Mesendoderm (in vitro differentiated cells): ENCODE measurements around the gene DIPK1C.
A peak's percentile ranks its signal among the peaks of the same experiment; 100 is the strongest.

Source experiments
- DNase-seq: peaks from one replicate; pipeline ENCODE4 v3.0.0; 2013
- H2AK5ac ChIP-seq: 2 replicates; pipeline ENCODE4 v1.6.1; 2013; ENCODE audit warnings: low read length, inconsistent platforms
- H2BK120ac ChIP-seq: 2 replicates; pipeline ENCODE4 v1.6.1; 2013; ENCODE audit warnings: low read depth, mild to moderate bottlenecking, low read length, moderate library complexity, mixed read lengths
- H2BK15ac ChIP-seq: replicated peaks from 2 replicates; pipeline ENCODE4 v1.6.1; 2013; ENCODE audit warnings: low read depth, mild to moderate bottlenecking, moderate library complexity
- H2BK5ac ChIP-seq: 2 replicates; pipeline ENCODE4 v1.6.1; 2013; ENCODE audit warnings: low read length, inconsistent platforms
- H3K18ac ChIP-seq: 2 replicates; pipeline ENCODE4 v1.6.1; 2013; ENCODE audit warnings: mild to moderate bottlenecking, low read length, mixed read lengths
- H3K23ac ChIP-seq: one replicate; pipeline ENCODE4 v1.6.1; 2013; ENCODE audit warnings: low read length
- H3K27ac ChIP-seq: 2 replicates; pipeline ENCODE4 v1.5.1; 2013; ENCODE audit warnings: low read depth, mild to moderate bottlenecking, inconsistent platforms, low read length, moderate library complexity
- H3K27me3 ChIP-seq: 2 replicates; pipeline ENCODE4 v1.6.1; 2013; ENCODE audit warnings: low read length, control low read depth, mild to moderate bottlenecking, inconsistent platforms; ENCODE audit not compliant: insufficient read depth, poor library complexity
- H3K36me3 ChIP-seq: 2 replicates; pipeline ENCODE4 v1.6.1; 2013; ENCODE audit warnings: low read length, inconsistent platforms; ENCODE audit not compliant: control insufficient read depth, insufficient read depth
- H3K4ac ChIP-seq: one replicate; pipeline ENCODE4 v1.6.1; 2013; ENCODE audit warnings: low read depth, mild to moderate bottlenecking, low read length, moderate library complexity
- H3K4me1 ChIP-seq: 2 replicates; pipeline ENCODE4 v1.6.1; 2013; ENCODE audit warnings: low read depth, low read length, inconsistent platforms; ENCODE audit not compliant: control insufficient read depth
- H3K4me2 ChIP-seq: 2 replicates; pipeline ENCODE4 v1.6.1; 2013; ENCODE audit warnings: low read length
- H3K4me3 ChIP-seq: 2 replicates; pipeline ENCODE4 v1.5.1; 2013; ENCODE audit warnings: mild to moderate bottlenecking, low read length
- H3K56ac ChIP-seq: one replicate; pipeline ENCODE4 v1.6.1; 2013; ENCODE audit warnings: low read length
- H3K79me1 ChIP-seq: 2 replicates; pipeline ENCODE4 v1.6.1; 2013; ENCODE audit warnings: low read length, inconsistent platforms
- H3K79me2 ChIP-seq: 2 replicates; pipeline ENCODE4 v1.6.1; 2013; ENCODE audit warnings: mild to moderate bottlenecking, low read length; ENCODE audit not compliant: control insufficient read depth, insufficient read depth
- H3K9ac ChIP-seq: 2 replicates; pipeline ENCODE4 v1.6.1; 2013; ENCODE audit warnings: low read length, inconsistent platforms
- H4K5ac ChIP-seq: one replicate; pipeline ENCODE4 v1.6.1; 2013; ENCODE audit warnings: low read length
- H4K8ac ChIP-seq: one replicate; pipeline ENCODE4 v1.6.1; 2013; ENCODE audit warnings: low read depth, mild to moderate bottlenecking, control low read depth, low read length, moderate library complexity
- WGBS: extraction: QIAGEN DNeasy Blood & Tissue Kit; methylation state at CpG from one replicate; pipeline ENCODE4 v1.1.7; 2013; ENCODE audit warnings: low lambda C conversion rate, missing lambda C conversion rate; ENCODE audit not compliant: insufficient coverage; ENCODE audit errors: extremely low coverage; 5-methylcytosine and 5-hydroxymethylcytosine counted together

DIPK1C gene

GRCh38 chr18:74480149-74480651, 23.1 kb upstream of the DIPK1C start:
- no peak for DNase-seq
- no peak overlapping the region for H3K4ac ChIP-seq
- no peaks in the 10 kb centered on the region for H3K79me2 ChIP-seq
- no peak overlapping the region for H3K4me2 ChIP-seq
- no peak overlapping the region for H3K27ac ChIP-seq
- H3K4me3 ChIP-seq, result no peak overlapping the region
- no peaks in the 10 kb centered on the region for H3K79me1 ChIP-seq
- no peaks in the 10 kb centered on the region for H3K4me1 ChIP-seq
- WGBS, result no CpG with 5 or more reads among the region's 7 CpGs
- H3K27me3 ChIP-seq, result no peaks in the 10 kb centered on the region
- no peak overlapping the region for H3K9ac ChIP-seq
- H2BK15ac ChIP-seq, result no peak overlapping the region
- H3K56ac ChIP-seq, result no peak overlapping the region
- H4K8ac ChIP-seq, result no peak overlapping the region
- H2BK5ac ChIP-seq, result no peak overlapping the region
- H3K36me3 ChIP-seq, result no peaks in the 10 kb centered on the region
- H4K5ac ChIP-seq, result no peak overlapping the region
- no peak overlapping the region for H2AK5ac ChIP-seq
- H3K23ac ChIP-seq, result no peak overlapping the region
- H3K18ac ChIP-seq, result no peak overlapping the region
- H2BK120ac ChIP-seq, result no peak overlapping the region

DNA sequence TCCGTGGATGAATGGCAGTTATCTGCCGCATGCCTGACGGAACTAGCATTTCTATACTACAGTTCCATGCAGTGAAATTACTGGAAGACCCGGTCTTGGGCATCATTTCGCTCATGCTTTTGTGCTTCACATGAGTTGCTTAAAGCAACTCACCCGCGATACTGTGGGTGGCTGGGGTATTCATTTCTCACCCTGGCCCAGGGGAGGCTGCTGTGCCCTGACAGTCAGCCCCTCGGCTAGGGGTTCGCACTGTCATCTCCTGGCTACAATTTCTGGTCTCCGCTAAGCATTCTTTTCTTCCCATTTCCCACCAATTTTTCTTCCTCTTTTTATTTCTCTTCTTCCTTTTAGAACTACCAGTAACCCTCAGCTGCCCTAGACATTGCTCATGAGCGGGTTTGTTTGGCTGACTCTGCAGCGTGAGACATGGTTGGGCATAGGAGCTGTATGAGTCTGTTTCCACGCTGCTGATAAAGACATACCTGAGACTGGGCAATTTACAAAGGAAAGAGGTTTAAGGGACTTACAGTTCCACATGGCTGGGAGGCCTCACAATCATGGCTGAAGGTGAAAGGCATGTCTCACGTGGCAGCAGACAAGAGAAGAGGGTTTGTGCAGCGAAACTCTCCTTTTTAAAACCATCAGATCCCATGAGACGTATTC, 22.5 kb upstream of the DIPK1C start:
- H2BK120ac ChIP-seq, result no peak overlapping the region
- no peak overlapping the region for H4K8ac ChIP-seq
- H4K5ac ChIP-seq, result no peak overlapping the region
- no peaks in the 10 kb centered on the region for H3K79me1 ChIP-seq
- H2BK15ac ChIP-seq, result no peak overlapping the region
- no CpG with 5 or more reads among the region's 16 CpGs for WGBS
- no peak overlapping the region for H3K23ac ChIP-seq
- no peak overlapping the region for H3K4ac ChIP-seq
- no peak overlapping the region for H3K56ac ChIP-seq
- H3K36me3 ChIP-seq, result no peaks in the 10 kb centered on the region
- no peaks in the 10 kb centered on the region for H3K4me1 ChIP-seq
- H2AK5ac ChIP-seq, result no peak overlapping the region
- no peak overlapping the region for H3K18ac ChIP-seq
- DNase-seq, result no peak
- H3K4me3 ChIP-seq, result no peak overlapping the region
- no peak overlapping the region for H2BK5ac ChIP-seq
- no peaks in the 10 kb centered on the region for H3K27me3 ChIP-seq
- H3K79me2 ChIP-seq, result no peaks in the 10 kb centered on the region
- H3K9ac ChIP-seq, result no peak overlapping the region
- no peak overlapping the region for H3K4me2 ChIP-seq
- H3K27ac ChIP-seq, result no peak overlapping the region

DNA sequence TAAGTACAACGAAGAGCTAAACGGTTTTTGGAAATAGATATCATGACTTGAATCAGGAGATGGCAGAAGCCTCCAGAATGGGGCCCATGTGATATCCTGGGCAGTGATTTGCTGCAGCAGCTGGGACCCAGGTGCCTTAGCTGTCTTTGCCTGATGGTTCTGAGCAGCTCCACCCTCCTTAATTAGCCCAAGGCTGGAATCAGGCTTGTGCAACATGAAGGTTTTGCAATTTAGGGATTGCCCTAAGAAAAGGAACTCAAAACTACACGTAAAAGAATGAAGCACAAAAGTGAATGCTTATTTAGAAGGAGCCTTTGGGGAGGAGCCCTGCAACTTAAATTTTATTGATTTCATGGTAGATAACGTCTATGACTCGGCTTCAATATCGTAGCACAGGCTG, 21.8 kb upstream of the DIPK1C start:
- Histone ChIP-seq H2AK5ac (no peak overlapping the region), H3K4me3 (no peak overlapping the region), H4K5ac (no peak overlapping the region), H3K27ac (no peak overlapping the region), H2BK120ac (no peak overlapping the region), H3K9ac (no peak overlapping the region), H3K18ac (no peak overlapping the region), H3K36me3 (no peaks in the 10 kb centered on the region), H3K79me2 (no peaks in the 10 kb centered on the region), H4K8ac (no peak overlapping the region), H3K27me3 (no peaks in the 10 kb centered on the region), H3K4me2 (no peak overlapping the region), H3K4me1 (no peaks in the 10 kb centered on the region), H2BK15ac (no peak overlapping the region), H3K23ac (no peak overlapping the region), H2BK5ac (no peak overlapping the region), H3K79me1 (no peaks in the 10 kb centered on the region), H3K4ac (no peak overlapping the region), H3K56ac (no peak overlapping the region)
- no peak for DNase-seq
- no CpG with 5 or more reads among the region's 6 CpGs for WGBS

DNA sequence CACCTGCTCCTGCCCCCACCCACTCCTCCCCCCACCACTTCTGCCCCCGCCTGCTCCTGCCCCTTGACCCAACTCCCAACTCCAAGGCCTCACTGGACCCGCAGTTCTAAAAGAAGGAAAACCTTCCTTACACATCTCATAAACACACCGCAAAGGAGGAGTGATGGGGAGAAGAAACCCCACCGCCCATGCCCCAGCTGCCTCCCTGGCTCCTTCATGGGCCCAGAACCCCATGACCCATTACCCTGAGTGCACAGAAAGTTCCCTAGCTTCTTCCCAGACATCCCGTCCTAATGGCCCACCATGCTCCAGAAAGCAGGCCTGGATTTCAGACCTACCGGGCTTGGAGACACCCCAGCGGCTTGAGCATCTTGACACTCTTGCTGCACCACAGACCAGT, 21.2 kb upstream of the DIPK1C start:
- Histone ChIP-seq H3K4ac (no peak overlapping the region), H3K4me3 (no peak overlapping the region), H3K4me1 (no peaks in the 10 kb centered on the region), H4K8ac (no peak overlapping the region), H2AK5ac (no peak overlapping the region), H2BK15ac (no peak overlapping the region), H3K4me2 (no peak overlapping the region), H3K9ac (no peak overlapping the region), H3K27ac (no peak overlapping the region), H3K79me1 (no peaks in the 10 kb centered on the region), H3K27me3 (no peaks in the 10 kb centered on the region), H3K23ac (no peak overlapping the region), H3K56ac (no peak overlapping the region), H2BK5ac (no peak overlapping the region), H3K79me2 (no peaks in the 10 kb centered on the region), H3K36me3 (no peaks in the 10 kb centered on the region), H3K18ac (no peak overlapping the region), H2BK120ac (no peak overlapping the region), H4K5ac (no peak overlapping the region)
- no peak for DNase-seq
- no CpG with 5 or more reads among the region's 7 CpGs for WGBS

- DNase-seq, result no peak
- H3K56ac ChIP-seq, result no peak overlapping the region
- H3K18ac ChIP-seq, result no peak overlapping the region
- H3K4me2 ChIP-seq, result no peak overlapping the region
- no CpG with 5 or more reads among the region's 8 CpGs for WGBS
- no peak overlapping the region for H3K4me3 ChIP-seq
- H2BK15ac ChIP-seq, result no peak overlapping the region
- no peak overlapping the region for H3K23ac ChIP-seq
- H2BK120ac ChIP-seq, result no peak overlapping the region
- H4K5ac ChIP-seq, result no peak overlapping the region
- no peaks in the 10 kb centered on the region for H3K4me1 ChIP-seq
- H3K79me1 ChIP-seq, result no peaks in the 10 kb centered on the region
- H3K79me2 ChIP-seq, result no peaks in the 10 kb centered on the region
- no peaks in the 10 kb centered on the region for H3K27me3 ChIP-seq
- H3K27ac ChIP-seq, result no peak overlapping the region
- H2BK5ac ChIP-seq, result no peak overlapping the region
- H4K8ac ChIP-seq, result no peak overlapping the region
- no peaks in the 10 kb centered on the region for H3K36me3 ChIP-seq
- no peak overlapping the region for H3K9ac ChIP-seq
- H2AK5ac ChIP-seq, result no peak overlapping the region
- H3K4ac ChIP-seq, result no peak overlapping the region
Measured at GRCh38 chr18:74477771-74478170, 20.7 kb upstream of the DIPK1C start.

DNA sequence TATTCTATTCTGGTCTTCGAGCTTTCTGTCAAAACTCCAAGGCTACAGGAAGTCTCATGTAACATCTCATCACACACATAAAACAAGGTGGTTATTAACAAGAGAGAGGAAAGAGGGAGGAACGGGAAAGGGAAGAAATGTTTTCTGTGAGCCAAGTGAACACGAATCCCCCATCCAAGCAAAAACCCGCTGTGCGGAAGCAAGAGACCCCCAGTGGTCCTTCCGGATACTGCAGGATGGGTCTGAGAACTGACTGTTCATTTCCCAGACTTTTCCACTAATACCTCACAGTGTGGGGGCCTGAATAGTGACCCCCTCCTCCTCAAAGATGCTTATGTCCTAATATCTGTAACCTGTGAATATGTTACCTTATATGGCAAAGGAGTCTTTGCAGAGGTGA, 19.0 kb upstream of the DIPK1C start:
- no peak overlapping the region for H4K5ac ChIP-seq
- H3K23ac ChIP-seq, result no peak overlapping the region
- no peaks in the 10 kb centered on the region for H3K4me1 ChIP-seq
- H3K56ac ChIP-seq, result no peak overlapping the region
- no peak overlapping the region for H3K4ac ChIP-seq
- no peaks in the 10 kb centered on the region for H3K79me2 ChIP-seq
- H3K27me3 ChIP-seq, result no peaks in the 10 kb centered on the region
- H2BK15ac ChIP-seq, result no peak overlapping the region
- H3K27ac ChIP-seq, result no peak overlapping the region
- no peaks in the 10 kb centered on the region for H3K79me1 ChIP-seq
- no peak overlapping the region for H2BK120ac ChIP-seq
- H3K9ac ChIP-seq, result no peak overlapping the region
- no peak overlapping the region for H3K4me3 ChIP-seq
- H4K8ac ChIP-seq, result no peak overlapping the region
- H3K18ac ChIP-seq, result no peak overlapping the region
- no peaks in the 10 kb centered on the region for H3K36me3 ChIP-seq
- H2BK5ac ChIP-seq, result no peak overlapping the region
- no peak overlapping the region for H2AK5ac ChIP-seq
- DNase-seq, result peak; percentile 51
- WGBS, result no CpG with 5 or more reads among the region's 6 CpGs
- no peak overlapping the region for H3K4me2 ChIP-seq
